GM10248 (cell line): Measurements from ENCODE around the gene PBX3.

Experiments used
- CTCF ChIA-PET: fragments of 300-600 bp; sonication (Branson Sonifier 250); formaldehyde crosslinking; extraction: SDS; loops from one replicate; lab custom pipeline; 2021; ENCODE audit warnings: antibody characterized with exemption; lab: Yijun Ruan, JAX
- POLR2A ChIA-PET: fragments of 350-650 bp; sonication (Branson Sonifier 250); formaldehyde crosslinking; extraction: SDS; loops from one replicate; lab custom pipeline; 2020; ENCODE audit warnings: antibody characterized with exemption; lab: Yijun Ruan, JAX
- DNase-seq: peaks from one replicate; pipeline ENCODE4 v3.0.0; 2012; ENCODE audit errors: extremely low spot score
- CTCF ChIP-seq: IDR thresholded peaks from 2 replicates; pipeline ENCODE4 v1.5.1; 2012; ENCODE audit warnings: mild to moderate bottlenecking, low read depth; ENCODE audit errors: extremely low read depth, missing control alignments, control extremely low read depth

Gene PBX3

GRCh38 chr9:125805057-125805456 lies 57.9 kb downstream of the PBX3 start:
- CTCF ChIA-PET, result no interaction called here
- no peak for DNase-seq
- no peak for TF ChIP-seq CTCF
- POLR2A ChIA-PET, result no interaction called here

- ChIA-PET POLR2A (no interaction called here), CTCF (no interaction called here)
- DNase-seq, result no peak
- no peak for TF ChIP-seq CTCF
These were observed 58.4 kb downstream of the PBX3 start for GRCh38 chr9:125805586-125805985.

GRCh38 chr9:125807079-125807478 lies 59.9 kb downstream of the PBX3 start:
- ChIA-PET POLR2A (no interaction called here), CTCF (interaction anchor here (1.3 to 1.5 kb wide), 2 partner anchors 12 to 23 kb away, joined by 3 to 4 read pairs; no protein-coding TSS in a partner anchor)
- DNase-seq, result no peak
- no peak for TF ChIP-seq CTCF

GRCh38 chr9:125810161-125810560 lies 63.0 kb downstream of the PBX3 start:
- ChIA-PET CTCF (interaction anchor here (1.6 to 1.7 kb wide), 2 partner anchors 25 to 56 kb away, joined by 3 to 4 read pairs; no protein-coding TSS in a partner anchor), POLR2A (no interaction called here)
- DNase-seq, result no peak
- no peak for TF ChIP-seq CTCF

- TF ChIP-seq CTCF, result no peak
- no peak for DNase-seq
- CTCF ChIA-PET, result interaction anchor here (1.6 to 1.7 kb wide), 2 partner anchors 24 to 57 kb away, joined by 3 to 4 read pairs; no protein-coding TSS in a partner anchor
- POLR2A ChIA-PET, result no interaction called here
These were observed 63.8 kb downstream of the PBX3 start for GRCh38 chr9:125811002-125811401.

GRCh38 chr9:125812403-125812802 lies 65.2 kb downstream of the PBX3 start:
- peak; percentile 23 for DNase-seq
- no peak for TF ChIP-seq CTCF
- ChIA-PET CTCF (interaction anchor here (0.6 to 1.2 kb wide), 2 partner anchors 17 to 404 kb away, joined by 3 to 5 read pairs; no protein-coding TSS in a partner anchor), POLR2A (no interaction called here)

- no peak for TF ChIP-seq CTCF
- POLR2A ChIA-PET, result no interaction called here
- DNase-seq, result no peak
- CTCF ChIA-PET, result no interaction called here
These were observed 68.4 kb downstream of the PBX3 start for GRCh38 chr9:125815568-125815967.
